ENCODE measurements around the gene PRRT4. TPM values are rescaled to one million over a fixed set of nuclear protein-coding genes. Genes with fewer than 3 reads are reported as not detected.
A peak's percentile ranks its signal among the peaks of the same experiment; 100 is the strongest.

Gene PRRT4
- total and polyA plus RNA-seq, 2 donors: 0.28 to 0.66 TPM

DNA sequence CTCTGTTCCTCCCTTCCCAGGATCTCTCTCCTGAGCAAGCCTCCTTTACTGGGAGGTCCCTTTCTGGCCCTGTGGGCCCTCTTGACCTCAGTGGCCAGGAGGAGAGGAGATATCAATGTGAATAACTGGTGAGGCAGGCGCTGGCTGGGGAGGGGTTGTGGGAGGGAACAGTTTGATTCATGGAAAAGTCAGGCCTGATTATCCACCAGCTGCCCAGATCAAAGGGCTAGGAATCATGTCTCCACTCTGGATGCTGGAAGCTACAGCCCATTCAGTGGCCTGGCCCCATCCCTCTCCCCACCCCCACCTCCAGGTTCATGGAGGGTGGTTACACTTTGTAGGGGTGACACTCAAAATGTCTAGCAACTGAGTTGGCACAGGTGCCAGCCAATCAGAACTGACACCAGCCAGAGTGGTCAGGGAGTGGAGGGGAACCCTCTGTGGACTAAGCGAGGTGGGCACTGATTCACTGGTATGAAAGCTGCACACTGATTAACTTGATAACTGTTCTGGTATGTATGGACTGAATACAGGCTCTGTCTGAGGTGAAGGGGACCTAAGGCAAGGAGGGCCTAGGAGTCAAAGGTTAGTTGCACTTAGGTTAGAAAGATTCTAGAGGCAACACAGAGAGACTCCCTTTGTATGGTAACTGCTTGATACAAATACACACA lies 4.8 kb downstream of the PRRT4 start:
- Histone ChIP-seq H3K27ac (ENCODE audit: low read depth in 1 of 2, low read length in 1 of 2) (no peak overlapping the region), H3K4me1 (ENCODE audit: control insufficient read depth in 2 of 2, insufficient read depth in 2 of 2, low read length in 2 of 2) (peaks cover 13 to 14% of the 10 kb centered on the region in 2 donors), H3K4me3 (ENCODE audit: low read length in 2 of 2) (no peak overlapping the region), H3K36me3 (ENCODE audit: control insufficient read depth in 2 of 2, insufficient read depth in 2 of 2, low read length in 1 of 2) (no peaks in the 10 kb centered on the region), H3K9me3 (ENCODE audit: control insufficient read depth in 2 of 2, insufficient read depth in 1 of 2, low read length in 1 of 2) (peaks cover 0 to 2% of the 10 kb centered on the region in 2 donors), H3K27me3 (ENCODE audit: control insufficient read depth in 2 of 2, insufficient read depth in 1 of 2, low read length in 1 of 2) (peaks cover 12 to 72% of the 10 kb centered on the region in 2 donors)
- WGBS: 99% methylated on average over 2 of the region's 2 CpGs
- DNase-seq (ENCODE audit: low read depth in 6 of 9, low spot score in 9 of 9): no peak

DNA sequence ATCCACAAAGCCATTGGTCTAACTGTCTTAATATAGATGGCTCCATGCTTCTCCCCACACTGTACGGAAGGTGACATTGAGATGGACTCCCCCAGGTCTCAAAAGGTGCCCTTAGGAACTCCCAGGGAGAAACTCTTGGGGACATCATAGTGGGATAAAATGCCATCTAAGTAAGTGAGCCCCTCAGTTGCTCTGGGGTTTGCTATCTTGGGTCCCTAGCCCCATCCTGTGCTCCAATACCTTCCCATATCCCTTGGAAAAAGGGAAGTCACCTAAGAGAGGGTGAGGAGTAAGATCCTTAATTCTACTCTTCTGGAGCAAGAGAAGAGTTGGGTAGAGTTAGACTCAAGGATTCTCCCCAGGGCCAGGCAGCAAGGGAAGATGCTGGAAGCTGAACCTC lies 7.9 kb downstream of the PRRT4 start:
- no peak for DNase-seq (ENCODE audit: low read depth in 6 of 9, low spot score in 9 of 9)
- peaks cover 0 to 2% of the 10 kb centered on the region in 2 donors for H3K9me3 ChIP-seq (ENCODE audit: control insufficient read depth in 2 of 2, insufficient read depth in 1 of 2, low read length in 1 of 2)
- H3K36me3 ChIP-seq (ENCODE audit: control insufficient read depth in 2 of 2, insufficient read depth in 2 of 2, low read length in 1 of 2): no peaks in the 10 kb centered on the region
- WGBS: 100% methylated on average over 1 of the region's 1 CpG
- peaks cover 6 to 9% of the 10 kb centered on the region in 2 donors for H3K4me1 ChIP-seq (ENCODE audit: control insufficient read depth in 2 of 2, insufficient read depth in 2 of 2, low read length in 2 of 2)
- no peak overlapping the region for H3K4me3 ChIP-seq (ENCODE audit: low read length in 2 of 2)
- peaks cover 34 to 77% of the 10 kb centered on the region in 2 donors for H3K27me3 ChIP-seq (ENCODE audit: control insufficient read depth in 2 of 2, insufficient read depth in 1 of 2, low read length in 1 of 2)
- no peak overlapping the region for H3K27ac ChIP-seq (ENCODE audit: low read depth in 1 of 2, low read length in 1 of 2)

DNA sequence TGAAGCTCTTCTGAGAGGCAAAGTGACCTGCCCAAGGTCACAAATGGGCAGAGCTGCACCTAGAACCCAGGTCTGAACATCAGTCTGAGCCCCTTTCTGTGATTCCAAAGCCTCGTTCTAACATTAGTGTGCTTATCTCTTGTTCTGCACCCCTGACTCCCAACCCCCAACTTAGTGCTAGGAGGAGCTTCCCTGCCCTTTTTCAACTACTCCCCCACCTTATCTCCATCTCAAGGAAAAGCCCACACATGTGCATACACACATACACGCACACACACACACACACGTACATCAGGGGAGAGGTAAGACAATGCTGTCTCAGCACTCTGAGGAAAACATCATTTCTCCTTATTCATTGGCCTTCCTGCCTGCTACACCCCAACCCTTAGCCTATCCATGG lies 8.3 kb downstream of the PRRT4 start:
- Histone ChIP-seq H3K4me3 (ENCODE audit: low read length in 2 of 2) (no peak overlapping the region), H3K9me3 (ENCODE audit: control insufficient read depth in 2 of 2, insufficient read depth in 1 of 2, low read length in 1 of 2) (peaks cover 0 to 2% of the 10 kb centered on the region in 2 donors), H3K36me3 (ENCODE audit: control insufficient read depth in 2 of 2, insufficient read depth in 2 of 2, low read length in 1 of 2) (no peaks in the 10 kb centered on the region), H3K4me1 (ENCODE audit: control insufficient read depth in 2 of 2, insufficient read depth in 2 of 2, low read length in 2 of 2) (peaks cover 6 to 9% of the 10 kb centered on the region in 2 donors), H3K27me3 (ENCODE audit: control insufficient read depth in 2 of 2, insufficient read depth in 1 of 2, low read length in 1 of 2) (peaks cover 34 to 80% of the 10 kb centered on the region in 2 donors), H3K27ac (ENCODE audit: low read depth in 1 of 2, low read length in 1 of 2) (no peak overlapping the region)
- no peak for DNase-seq (ENCODE audit: low read depth in 6 of 9, low spot score in 9 of 9)
- WGBS: 91% methylated on average over 3 of the region's 3 CpGs

DNA sequence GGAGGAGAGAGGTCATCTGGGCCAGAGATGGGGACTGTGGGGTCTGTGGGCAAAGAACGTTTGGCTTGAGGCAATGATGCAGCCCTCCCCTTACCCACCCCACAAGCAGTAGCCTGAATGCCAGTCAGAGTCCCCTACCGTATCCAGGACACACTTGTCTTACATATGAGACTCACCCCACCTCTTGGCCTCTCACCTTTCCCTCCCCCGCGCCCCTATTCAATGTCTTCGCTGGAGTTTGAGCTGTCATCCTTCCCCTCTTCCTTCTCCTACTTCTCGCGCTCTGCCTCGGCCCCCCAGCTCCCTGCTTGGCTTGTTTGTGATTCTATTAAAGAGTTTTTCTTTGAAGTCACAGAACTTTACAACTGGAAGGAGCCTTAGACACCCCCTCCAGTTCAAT lies 8.9 kb downstream of the PRRT4 start:
- Histone ChIP-seq H3K36me3 (ENCODE audit: control insufficient read depth in 2 of 2, insufficient read depth in 2 of 2, low read length in 1 of 2) (no peaks in the 10 kb centered on the region), H3K9me3 (ENCODE audit: control insufficient read depth in 2 of 2, insufficient read depth in 1 of 2, low read length in 1 of 2) (peaks cover 0 to 2% of the 10 kb centered on the region in 2 donors), H3K27ac (ENCODE audit: low read depth in 1 of 2, low read length in 1 of 2) (no peak overlapping the region), H3K27me3 (ENCODE audit: control insufficient read depth in 2 of 2, insufficient read depth in 1 of 2, low read length in 1 of 2) (peaks cover 34 to 81% of the 10 kb centered on the region in 2 donors), H3K4me1 (ENCODE audit: control insufficient read depth in 2 of 2, insufficient read depth in 2 of 2, low read length in 2 of 2) (peaks cover 6 to 9% of the 10 kb centered on the region in 2 donors), H3K4me3 (ENCODE audit: low read length in 2 of 2) (no peak overlapping the region)
- no peak for DNase-seq (ENCODE audit: low read depth in 6 of 9, low spot score in 9 of 9)
- WGBS: 74% methylated on average over 8 of the region's 8 CpGs

DNA sequence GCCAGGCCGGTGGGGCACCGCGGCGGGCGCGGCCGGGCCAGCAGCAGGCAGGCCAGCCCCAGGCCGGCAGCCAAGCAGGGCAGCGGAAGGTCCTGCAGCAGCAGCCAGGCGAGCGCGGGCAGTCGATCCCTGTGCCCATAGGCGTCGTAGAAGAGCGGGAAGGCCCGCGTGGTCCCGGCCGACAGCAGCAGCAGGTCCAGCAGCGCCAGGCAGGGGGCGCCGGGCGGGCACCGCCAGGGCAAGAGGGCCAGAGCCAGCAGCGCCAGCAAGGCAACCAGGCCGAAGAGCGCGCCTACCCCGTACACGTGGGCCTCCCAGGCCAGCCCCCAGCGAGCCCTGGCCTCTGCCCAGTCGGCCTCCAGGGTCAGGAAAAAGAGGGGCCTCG lies 9.3 kb downstream of the PRRT4 start:
- peak in 1 of 9 donors; percentile 21 for DNase-seq (ENCODE audit: low read depth in 6 of 9, low spot score in 9 of 9)
- Histone ChIP-seq H3K9me3 (ENCODE audit: control insufficient read depth in 2 of 2, insufficient read depth in 1 of 2, low read length in 1 of 2) (peaks cover 0 to 2% of the 10 kb centered on the region in 2 donors), H3K36me3 (ENCODE audit: control insufficient read depth in 2 of 2, insufficient read depth in 2 of 2, low read length in 1 of 2) (no peaks in the 10 kb centered on the region), H3K4me1 (ENCODE audit: control insufficient read depth in 2 of 2, insufficient read depth in 2 of 2, low read length in 2 of 2) (peaks cover 6 to 9% of the 10 kb centered on the region in 2 donors), H3K27ac (ENCODE audit: low read depth in 1 of 2, low read length in 1 of 2) (no peak overlapping the region), H3K4me3 (ENCODE audit: low read length in 2 of 2) (peak overlapping the region in 1 of 2 donors; percentile 46), H3K27me3 (ENCODE audit: control insufficient read depth in 2 of 2, insufficient read depth in 1 of 2, low read length in 1 of 2) (peaks cover 34 to 79% of the 10 kb centered on the region in 2 donors)
- 17% methylated on average over 34 of the region's 34 CpGs for WGBS

DNA sequence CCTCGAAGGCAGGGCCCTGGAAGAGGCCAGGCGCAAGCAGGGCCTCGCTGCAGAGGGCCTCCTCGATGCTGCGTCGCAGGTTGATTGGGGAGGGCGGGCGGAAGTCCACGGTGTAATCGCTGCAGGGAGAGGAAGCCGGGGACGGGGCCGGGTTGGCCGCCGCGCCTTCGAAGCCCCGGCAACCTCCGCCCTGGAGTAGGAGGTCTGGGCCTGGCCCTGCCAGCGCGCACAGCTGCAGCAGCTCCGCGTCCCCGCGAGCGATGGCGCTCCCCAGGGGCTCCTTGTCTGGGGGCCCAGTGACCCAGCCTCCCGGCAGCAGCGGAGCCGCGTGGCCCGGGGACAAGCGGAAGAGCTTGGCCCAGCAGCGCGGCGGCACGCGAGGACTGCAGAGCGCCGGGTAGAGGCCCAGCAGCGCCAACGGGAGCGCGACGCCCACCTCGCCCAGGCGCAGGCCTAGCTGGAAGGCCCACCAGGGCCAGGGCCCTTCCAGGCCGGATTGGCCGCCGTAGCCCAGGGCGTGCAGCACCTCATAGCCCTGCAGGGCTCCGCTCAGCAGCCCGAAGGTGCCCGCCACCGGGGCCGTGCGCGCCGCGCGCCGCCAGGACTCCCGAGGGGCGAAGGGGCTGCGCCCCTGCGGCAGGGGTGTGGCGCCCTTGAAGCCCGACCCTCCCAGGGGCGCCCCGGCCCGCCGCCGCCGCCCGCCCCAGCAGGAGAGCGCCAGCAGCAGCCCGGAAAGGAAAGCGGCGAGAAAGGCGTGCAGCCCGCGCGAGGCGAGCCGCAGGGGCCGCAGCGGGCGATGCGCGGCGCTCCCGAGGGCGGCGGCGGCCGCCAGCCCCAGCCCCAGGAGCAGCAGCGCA lies 10.0 kb downstream of the PRRT4 start:
- Histone ChIP-seq H3K27ac (ENCODE audit: low read depth in 1 of 2, low read length in 1 of 2) (no peak overlapping the region), H3K36me3 (ENCODE audit: control insufficient read depth in 2 of 2, insufficient read depth in 2 of 2, low read length in 1 of 2) (no peaks in the 10 kb centered on the region), H3K4me3 (ENCODE audit: low read length in 2 of 2) (peak overlapping the region in 1 of 2 donors; percentile 46), H3K4me1 (ENCODE audit: control insufficient read depth in 2 of 2, insufficient read depth in 2 of 2, low read length in 2 of 2) (peaks cover 6 to 9% of the 10 kb centered on the region in 2 donors), H3K27me3 (ENCODE audit: control insufficient read depth in 2 of 2, insufficient read depth in 1 of 2, low read length in 1 of 2) (peaks cover 34 to 81% of the 10 kb centered on the region in 2 donors), H3K9me3 (ENCODE audit: control insufficient read depth in 2 of 2, insufficient read depth in 1 of 2, low read length in 1 of 2) (peaks cover 0 to 2% of the 10 kb centered on the region in 2 donors)
- WGBS: 14% methylated on average over 97 of the region's 97 CpGs
- peak in 2 of 9 donors; percentile 33 to 42 for DNase-seq (ENCODE audit: low read depth in 6 of 9, low spot score in 9 of 9)

DNA sequence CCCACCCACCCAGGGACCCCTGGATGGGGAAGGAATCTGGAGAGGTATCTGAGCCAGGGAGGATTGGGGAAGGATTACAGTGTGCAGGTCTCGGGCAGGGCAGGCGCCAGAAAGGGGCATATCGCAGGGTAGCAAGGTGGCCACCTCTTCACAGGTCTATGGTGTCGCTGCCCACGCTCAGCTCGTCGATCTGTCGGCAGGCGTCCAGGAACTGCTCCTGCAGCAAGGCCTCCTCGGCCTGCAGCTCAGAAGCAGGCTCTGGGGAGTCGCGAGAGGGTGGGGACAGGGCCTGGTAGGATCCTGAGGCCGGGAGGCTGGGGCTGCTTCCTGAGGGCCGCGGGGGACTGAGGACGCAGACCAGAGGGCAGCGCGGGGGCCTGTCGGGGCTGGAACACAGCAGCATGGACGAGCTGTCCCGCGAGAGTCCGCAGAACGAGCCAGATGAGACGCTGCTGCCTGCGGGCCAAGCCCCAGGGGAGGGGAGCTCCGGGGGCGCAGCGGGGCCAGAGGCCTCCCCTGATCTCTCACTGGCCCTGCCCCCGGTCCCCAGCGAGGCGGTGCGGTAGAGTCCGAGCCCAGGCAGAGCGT lies 10.7 kb downstream of the PRRT4 start:
- H3K27me3 ChIP-seq (ENCODE audit: control insufficient read depth in 2 of 2, insufficient read depth in 1 of 2, low read length in 1 of 2): peaks cover 34 to 78% of the 10 kb centered on the region in 2 donors
- H3K4me3 ChIP-seq (ENCODE audit: low read length in 2 of 2): no peak overlapping the region
- H3K36me3 ChIP-seq (ENCODE audit: control insufficient read depth in 2 of 2, insufficient read depth in 2 of 2, low read length in 1 of 2): no peaks in the 10 kb centered on the region
- peaks cover 0 to 2% of the 10 kb centered on the region in 2 donors for H3K9me3 ChIP-seq (ENCODE audit: control insufficient read depth in 2 of 2, insufficient read depth in 1 of 2, low read length in 1 of 2)
- 80% methylated on average over 35 of the region's 35 CpGs for WGBS
- H3K27ac ChIP-seq (ENCODE audit: low read depth in 1 of 2, low read length in 1 of 2): no peak overlapping the region
- DNase-seq (ENCODE audit: low read depth in 6 of 9, low spot score in 9 of 9): no peak
- peaks cover 6 to 9% of the 10 kb centered on the region in 2 donors for H3K4me1 ChIP-seq (ENCODE audit: control insufficient read depth in 2 of 2, insufficient read depth in 2 of 2, low read length in 2 of 2)

DNA sequence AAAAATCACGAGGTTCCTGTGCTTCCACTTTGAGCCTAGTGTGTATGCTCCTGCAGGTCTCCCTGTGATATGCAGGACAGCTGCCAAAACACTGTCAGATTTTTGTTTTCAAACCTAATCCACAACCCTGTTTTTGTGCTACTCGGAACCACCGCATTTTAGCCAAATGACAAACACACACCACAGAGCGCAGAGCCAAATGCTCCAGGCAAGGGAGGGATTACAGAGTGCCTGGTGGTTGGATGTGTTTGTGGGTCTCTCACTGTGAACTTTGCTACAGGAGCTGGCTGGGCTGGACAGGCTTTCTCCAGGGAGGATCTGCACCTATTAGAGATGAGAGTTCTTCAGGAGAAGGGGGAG lies 12.0 kb downstream of the PRRT4 start:
- Histone ChIP-seq H3K27me3 (ENCODE audit: control insufficient read depth in 2 of 2, insufficient read depth in 1 of 2, low read length in 1 of 2) (peaks cover 34 to 69% of the 10 kb centered on the region in 2 donors), H3K4me3 (ENCODE audit: low read length in 2 of 2) (no peak overlapping the region), H3K27ac (ENCODE audit: low read depth in 1 of 2, low read length in 1 of 2) (no peak overlapping the region), H3K9me3 (ENCODE audit: control insufficient read depth in 2 of 2, insufficient read depth in 1 of 2, low read length in 1 of 2) (peaks cover 0 to 2% of the 10 kb centered on the region in 2 donors), H3K36me3 (ENCODE audit: control insufficient read depth in 2 of 2, insufficient read depth in 2 of 2, low read length in 1 of 2) (no peaks in the 10 kb centered on the region), H3K4me1 (ENCODE audit: control insufficient read depth in 2 of 2, insufficient read depth in 2 of 2, low read length in 2 of 2) (peaks cover 6 to 9% of the 10 kb centered on the region in 2 donors)
- no peak for DNase-seq (ENCODE audit: low read depth in 6 of 9, low spot score in 9 of 9)
- WGBS: 61% methylated on average over 4 of the region's 4 CpGs

Measured in thymus (tissue), 11 donors.